GM15510 (cell line): ENCODE measurements around the gene PDZD2.

ENCODE experiments used
- POLR2A ChIP-seq: IDR thresholded peaks from 3 replicates; pipeline ENCODE4 v1.6.1; 2011; ENCODE audit warnings: borderline replicate concordance; ENCODE audit not compliant: insufficient read length; ENCODE audit errors: extremely low read depth

The PDZD2 gene

DNA sequence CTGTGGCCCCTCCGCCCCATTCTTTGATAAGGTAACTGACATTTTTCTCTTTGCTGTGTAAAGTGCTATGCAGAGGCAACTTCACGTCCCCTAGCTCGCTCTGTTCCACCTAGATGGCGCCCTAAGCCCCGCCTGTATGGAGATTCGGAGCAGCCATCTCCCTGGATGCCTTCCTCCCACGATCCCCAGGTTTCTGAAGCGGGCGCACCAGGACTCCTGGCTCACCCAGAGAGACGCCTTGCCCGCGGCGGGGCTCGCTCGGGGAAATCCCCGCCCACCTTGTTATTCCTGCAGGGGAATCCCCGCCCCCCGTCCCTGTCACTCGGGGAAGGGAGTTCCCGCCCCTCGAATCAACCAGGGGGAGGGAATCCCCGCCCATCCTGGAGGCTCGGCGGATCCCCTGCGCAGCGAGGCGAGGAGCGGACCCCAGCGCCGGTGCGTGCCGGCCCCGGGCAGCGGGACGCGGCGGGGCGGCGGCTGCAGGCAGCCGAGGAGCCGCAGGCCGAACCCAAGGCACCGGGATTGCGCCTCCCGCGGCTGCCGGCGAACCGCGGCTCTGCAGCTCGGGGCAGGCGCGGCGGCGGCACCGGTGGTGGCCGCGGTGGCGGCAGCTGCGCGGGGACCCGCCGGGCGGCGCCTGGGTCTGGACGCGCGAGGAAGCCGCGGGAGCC is at the start of gene PDZD2:
Gene PDZD2 (plus strand): TSS at position 384 of the 671 bp plus-strand sequence.
- TF ChIP-seq POLR2A: no peak

DNA sequence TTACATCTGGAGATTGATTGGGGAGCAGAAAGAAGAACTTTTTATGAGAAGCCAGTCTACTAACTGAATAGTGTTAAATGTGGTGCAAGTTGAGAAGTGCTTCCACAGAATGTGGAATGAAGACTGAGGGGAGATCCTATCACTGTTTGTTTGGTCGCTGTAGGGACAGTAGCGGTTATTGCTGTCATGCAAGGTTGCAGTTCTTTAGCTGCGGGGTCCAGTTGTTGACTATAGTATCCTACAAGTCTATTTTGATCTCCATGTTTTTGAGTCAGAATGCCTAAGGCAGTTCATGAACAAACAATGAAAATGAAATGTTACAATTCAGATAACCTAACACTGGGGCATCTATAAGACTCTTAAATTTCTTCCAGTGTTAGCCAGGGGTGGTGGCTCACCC is 45.3 kb upstream of the PDZD2 start:
- no peak for TF ChIP-seq POLR2A

DNA sequence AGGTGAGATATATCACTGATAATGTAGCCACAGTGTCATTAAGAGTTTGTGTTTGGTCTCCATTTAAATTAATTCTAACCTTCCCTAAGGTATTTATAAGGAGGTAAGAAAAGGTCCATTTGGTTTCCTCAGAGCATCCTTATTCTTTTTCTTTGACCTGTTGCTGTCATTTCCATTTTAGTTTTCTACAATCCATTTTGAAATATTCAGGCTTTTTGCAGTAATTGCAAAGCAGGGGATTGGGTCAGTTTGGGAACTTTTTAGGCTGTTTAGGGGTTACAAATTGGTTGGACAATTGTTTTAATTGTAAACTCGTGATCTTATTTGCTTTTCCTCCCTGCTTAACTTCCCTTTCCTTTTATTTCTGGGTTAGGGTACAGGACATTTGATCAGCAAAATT is 42.6 kb upstream of the PDZD2 start:
- TF ChIP-seq POLR2A: no peak

DNA sequence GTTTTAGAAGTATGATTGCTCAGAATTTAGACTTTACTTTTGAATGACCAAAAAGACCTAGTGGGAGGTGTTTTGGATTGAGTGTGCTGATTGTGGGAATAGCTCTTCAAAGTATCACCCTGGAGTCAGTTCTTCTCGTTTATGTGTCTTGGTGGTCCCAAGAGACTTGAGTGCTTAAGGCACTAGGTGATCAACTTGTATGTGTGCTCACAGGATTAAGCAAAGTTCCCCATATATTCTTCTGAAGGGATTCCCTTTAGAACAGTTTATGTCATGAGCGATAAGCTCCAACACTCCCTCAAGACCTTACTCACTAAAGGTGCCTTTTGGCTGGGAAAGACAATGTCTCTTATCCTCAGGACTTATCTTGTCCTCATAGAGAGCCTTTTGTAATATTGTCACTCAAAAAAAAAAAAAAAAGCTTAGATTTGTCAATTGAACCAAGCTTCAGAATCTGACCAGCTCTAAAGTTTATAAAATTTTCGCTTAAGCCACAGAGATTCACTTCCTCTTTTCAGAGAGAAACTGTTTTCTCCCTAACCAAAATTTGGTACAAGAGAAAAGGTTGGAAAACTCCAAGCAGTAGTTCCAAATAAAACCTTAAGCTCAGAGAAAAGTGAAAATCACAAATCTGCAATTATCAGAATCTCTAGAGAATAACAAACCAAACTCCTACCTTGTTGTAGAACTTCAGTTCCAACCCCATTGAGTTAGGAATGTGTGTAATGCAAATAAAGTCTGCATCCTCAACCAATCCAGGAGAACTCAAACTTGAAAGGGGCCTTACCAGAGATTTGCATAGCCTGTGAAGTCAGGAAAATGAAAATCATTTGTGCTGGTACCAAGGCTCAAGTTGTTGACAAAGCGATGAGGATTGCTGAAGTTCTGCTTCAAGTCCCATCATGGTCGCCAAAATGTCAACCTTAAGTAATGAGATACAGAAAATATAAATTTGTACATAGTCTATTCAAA is 40.0 kb upstream of the PDZD2 start:
- no peak for TF ChIP-seq POLR2A

DNA sequence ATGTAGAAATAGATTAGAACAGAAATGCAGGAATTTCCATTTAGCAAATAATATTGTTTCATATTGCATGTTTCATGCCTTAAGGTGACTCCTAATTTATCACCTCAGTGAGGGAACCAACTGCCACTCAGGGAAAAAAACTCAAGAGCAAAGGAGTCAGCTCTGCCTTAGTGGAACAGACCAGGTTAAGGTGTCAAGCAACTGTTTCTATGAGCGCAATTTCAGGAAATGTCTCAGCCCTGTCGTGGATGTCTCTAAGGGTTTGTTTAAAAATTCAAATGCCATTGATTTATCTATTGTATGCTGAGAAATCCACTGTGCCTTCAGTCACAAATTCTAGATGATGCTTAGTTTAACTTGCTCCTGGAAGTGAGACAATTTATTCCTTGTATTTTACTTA is 34.7 kb upstream of the PDZD2 start:
- TF ChIP-seq POLR2A: no peak

DNA sequence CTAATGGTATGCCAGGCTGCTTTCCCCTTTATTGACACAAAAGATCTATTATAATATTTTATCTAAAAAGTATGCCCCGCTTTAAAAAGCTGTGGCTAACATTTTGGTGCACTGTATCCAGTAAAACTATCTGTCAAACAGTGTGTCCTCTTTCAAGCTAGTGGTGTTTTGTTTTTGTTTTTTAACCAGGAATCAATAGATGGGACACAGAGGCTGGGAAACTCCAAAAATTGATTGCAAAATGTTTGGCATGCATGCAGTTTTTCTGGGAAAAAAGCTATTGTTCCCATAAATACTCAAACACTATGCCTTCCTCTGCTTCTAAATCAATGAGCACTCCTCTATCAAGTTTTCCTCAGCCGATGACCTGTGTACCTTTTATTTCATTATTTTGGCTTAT is 34.3 kb upstream of the PDZD2 start:
- no peak for TF ChIP-seq POLR2A

DNA sequence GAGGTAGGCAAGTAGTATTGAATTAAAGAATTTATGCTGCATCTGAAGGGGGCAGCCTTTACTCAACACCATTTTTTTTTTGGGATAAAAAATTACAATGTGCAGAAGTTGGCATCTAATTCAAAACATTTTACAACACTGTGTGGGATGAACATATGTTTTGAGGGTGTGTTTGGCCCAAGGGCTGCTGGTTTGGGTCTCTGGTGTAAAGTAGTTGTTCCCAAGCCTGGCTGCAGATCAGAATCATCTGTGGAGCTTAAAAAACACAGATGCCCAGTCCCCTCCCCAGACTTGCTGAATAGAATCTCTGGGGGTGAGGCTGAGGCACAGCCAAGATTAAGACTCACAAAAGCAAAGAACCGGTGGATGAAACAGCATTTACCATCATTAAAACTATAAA is 33.0 kb upstream of the PDZD2 start:
- no peak for TF ChIP-seq POLR2A

DNA sequence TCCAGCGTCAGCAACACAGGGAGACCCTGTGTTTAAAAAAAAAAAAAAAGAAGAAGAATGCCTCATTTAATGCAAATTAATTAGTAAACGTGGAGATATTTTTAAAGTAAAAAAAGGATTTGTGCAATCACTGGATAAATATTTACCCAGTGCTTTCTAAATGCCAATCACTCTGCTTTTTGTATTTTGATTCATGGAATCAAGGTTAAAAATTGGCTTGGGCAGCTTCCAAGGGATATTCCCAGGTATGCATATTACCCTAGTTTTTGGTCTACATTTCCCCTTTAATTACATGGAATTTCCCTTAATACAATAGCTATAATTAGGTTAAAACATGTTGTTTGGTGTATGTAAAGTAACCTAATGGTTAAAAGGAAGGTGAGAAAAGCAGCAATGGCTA is 31.4 kb upstream of the PDZD2 start:
- no peak for TF ChIP-seq POLR2A

DNA sequence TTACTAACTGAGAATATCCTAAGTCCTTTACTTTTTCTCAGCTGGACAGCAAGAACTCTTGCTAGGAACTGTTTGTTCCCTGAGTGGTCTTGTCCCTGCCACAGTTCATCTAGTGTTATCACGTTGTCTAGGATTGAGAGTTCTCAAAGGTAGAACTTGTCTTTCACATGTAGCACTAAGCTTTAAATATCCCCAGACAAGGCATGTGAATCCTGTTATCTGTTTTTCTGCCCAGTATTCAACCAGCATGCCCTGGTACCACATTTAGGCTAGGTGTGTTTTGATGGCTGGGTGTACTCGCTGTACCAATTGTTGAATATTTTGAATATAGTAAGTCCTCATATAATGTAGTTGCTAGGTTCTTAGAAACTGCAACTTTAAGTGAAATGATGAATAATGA is 27.9 kb upstream of the PDZD2 start:
- no peak for TF ChIP-seq POLR2A

DNA sequence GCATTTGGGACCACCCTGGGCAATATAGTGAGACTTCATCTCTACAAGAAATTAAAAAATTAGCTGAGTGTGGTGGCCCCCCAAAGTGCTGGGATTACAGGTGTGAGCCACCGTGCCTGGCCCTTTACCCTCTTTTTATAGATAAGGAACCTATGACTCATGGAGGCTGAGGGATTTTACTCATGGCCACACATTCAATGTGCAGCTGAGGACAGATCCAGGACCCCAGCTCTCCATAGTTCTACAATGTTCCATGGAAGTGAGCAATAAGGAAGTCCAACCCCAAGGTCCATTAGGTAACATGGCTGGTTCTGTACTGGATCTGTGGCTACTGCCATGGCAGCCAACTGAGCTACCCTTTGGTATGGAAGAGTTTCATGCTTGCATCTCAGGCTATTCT is 25.3 kb upstream of the PDZD2 start:
- TF ChIP-seq POLR2A: no peak

DNA sequence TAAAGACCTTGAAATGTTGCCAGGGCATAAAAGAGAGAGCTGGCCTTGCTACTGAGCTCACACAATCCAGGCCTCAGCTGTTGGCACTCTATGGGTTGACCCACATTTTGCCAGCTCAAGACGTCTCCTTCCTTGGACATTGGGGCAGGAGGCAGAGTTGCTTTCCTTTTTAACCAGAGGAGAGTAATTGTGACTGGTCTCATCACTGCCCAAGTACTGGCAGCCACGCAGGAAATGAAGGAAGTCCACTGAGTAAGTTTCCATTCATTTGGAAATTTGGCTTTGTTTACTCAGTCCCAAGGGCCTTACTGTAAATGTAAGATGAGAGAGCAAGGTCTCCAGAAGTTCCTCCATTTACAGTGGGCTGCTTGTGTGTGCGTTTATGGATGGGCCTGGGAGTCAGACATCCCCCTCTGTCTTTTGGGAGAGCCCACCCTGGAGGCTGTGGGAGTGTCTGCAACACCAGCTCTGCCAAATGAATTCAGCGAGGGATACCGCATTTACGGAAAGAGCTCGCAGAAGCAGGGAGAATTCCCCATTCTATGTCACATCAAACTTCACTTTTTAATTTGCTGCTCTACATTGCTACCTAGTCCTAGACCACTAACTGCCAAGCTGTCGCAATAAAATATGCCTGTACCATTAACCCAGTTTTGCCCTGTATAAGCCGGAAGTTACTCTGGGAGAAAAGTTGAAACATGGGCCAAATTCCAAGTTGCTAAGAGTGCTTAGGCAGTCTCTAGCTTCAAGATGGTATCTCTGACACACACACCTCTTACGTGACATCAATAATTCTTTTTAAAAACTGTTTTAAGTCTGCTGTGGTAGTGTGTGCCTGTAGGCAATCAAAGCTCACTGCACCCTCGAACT is 24.5 kb upstream of the PDZD2 start:
- no peak for TF ChIP-seq POLR2A

DNA sequence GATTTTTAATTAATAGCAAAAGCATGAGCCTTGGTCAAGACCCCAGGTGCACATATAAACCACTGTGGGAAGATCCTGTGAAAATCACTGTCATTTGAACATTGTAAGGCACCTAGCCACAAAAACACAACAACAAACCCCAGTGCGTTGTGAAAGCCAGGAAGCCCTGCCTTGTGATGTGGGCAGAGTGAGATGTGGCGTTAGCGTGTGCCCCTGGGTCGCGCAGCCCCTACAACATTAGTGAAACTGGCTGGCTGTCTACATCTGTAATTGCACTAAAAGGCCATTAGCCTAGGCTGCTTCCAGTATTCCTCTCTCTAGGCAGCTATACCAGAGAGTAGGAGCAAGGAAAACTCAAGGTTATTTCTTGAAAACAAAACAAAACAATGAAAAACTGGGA is 21.1 kb upstream of the PDZD2 start:
- TF ChIP-seq POLR2A: no peak

DNA sequence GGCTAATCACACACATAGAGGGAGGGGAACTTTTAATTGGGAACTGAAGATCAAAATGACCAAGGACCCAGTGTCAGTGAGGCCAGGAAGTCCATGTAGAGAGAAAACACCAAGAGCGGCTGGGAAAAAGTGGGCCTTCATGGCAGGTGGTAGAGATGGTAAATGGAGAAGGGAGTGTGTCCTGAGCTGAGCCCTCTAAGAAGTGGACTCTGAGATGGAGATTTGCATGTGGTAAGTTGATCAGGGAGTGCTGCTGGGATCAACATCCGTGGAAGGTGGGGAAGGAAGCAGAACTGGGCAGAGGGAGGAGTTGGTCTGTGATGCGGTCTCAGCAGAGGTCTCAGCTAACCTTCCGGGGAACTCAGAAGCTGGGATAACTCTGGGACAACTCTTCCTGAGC is 18.9 kb upstream of the PDZD2 start:
- no peak for TF ChIP-seq POLR2A

DNA sequence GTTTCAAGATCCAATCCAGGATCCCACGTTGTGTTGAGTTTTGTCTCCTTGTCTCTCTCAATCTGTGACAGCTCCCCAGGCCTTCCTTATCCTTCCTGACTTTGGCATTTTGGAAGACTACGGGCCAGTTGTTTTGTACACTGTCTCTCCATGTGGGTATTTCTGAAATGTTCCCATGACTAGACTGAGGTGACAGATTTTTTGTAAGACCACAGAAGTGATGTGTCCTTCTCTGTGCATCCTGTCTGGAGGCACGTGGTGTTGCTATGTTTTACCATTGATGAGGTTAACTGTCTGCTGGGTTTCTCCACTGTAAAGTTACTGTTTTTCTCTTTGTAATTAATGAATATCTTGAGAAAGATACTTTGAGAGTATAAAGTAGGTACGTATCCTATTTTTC is 15.7 kb upstream of the PDZD2 start:
- TF ChIP-seq POLR2A: no peak

DNA sequence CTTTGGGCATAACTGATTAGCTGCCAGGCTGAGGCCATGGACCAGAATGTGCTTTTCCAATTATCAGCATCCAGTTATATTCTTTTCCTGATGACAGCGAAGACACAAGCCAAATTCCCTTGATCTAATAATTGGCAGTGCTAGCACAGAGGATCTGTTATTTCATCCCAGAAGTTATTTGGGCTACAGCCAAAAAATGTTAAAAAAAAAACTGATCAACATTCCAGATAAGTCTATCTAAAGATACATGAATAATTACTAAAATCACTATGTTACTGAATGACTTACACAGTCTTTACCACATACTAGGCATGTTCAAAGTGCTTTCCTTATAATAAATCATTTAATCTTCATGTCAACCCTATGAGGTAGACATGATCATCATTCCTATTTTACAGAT is 13.5 kb upstream of the PDZD2 start:
- no peak for TF ChIP-seq POLR2A
